Right renal cortex interstitium (tissue), 3 donors: Measurements from ENCODE around the gene RNF146. TPM values are rescaled to one million over a fixed set of nuclear protein-coding genes. Genes with fewer than 3 reads are reported as not detected.
"Not testable (repeated sequence)": the region's sequence is repeated elsewhere in the genome, so short reads cannot be mapped to it uniquely, and the experiment has no call there.

ENCODE experiments used
- DNase-seq, 3 donors: peaks; one replicate each; pipeline ENCODE4 v3.0.0-alpha.2; 2013; ENCODE audit warnings: low read depth in 3 of 3, low spot score in 2 of 3
- polyA plus RNA-seq, 3 donors: library from polyadenylated mRNA; unstranded; fragments of 120-200 nt; gene quantifications; one replicate each; pipeline ENCODE4 v1.2.1, GENCODE V29; 2013; ENCODE audit not compliant: insufficient read length in 3 of 3

RNF146 gene
- 10 to 100 TPM; 81.7 to 88.4 (median 87.6) TPM for polyA plus RNA-seq

DNA sequence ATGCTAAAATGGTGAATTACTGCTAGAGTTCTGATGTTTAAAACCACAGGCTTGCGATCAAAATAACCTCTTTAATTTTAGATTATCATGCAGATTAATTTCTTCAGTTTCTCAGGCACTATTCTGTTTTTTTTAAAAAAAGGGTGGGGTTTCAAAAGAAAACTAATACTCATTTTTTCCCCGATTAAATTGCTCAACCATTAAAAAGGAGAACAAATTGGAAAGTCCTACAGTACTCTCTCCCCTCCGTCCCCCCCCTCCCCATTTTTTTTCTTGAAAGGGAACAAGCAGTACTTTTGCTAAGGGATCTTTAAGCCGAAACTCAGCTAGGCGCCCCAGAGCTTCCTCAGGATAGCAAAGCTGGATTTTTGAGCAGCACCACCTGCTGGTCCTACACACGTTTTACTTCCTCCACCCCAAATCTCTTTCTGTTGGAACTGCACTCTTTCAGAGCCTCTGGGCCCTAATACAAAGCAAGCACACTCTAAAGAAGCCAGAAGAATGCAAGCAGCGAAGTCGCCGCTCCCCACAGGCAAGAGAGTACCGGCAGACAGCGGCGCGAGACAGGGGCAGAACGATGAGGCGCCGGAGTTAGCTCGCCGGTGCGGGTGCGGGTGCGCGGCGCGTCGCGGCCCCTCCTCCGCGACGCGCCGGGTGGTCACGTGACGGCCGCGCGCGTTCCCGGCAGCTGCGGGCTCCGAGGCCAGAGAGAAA, at the start of gene RNF146:
Gene RNF146 (plus strand): TSS at position 687 of the 714 bp plus-strand sequence. CDS start 13,475 bp downstream, outside the sequence.
- DNase-seq, result peak; percentile 84 to 88 (median 88)

DNA sequence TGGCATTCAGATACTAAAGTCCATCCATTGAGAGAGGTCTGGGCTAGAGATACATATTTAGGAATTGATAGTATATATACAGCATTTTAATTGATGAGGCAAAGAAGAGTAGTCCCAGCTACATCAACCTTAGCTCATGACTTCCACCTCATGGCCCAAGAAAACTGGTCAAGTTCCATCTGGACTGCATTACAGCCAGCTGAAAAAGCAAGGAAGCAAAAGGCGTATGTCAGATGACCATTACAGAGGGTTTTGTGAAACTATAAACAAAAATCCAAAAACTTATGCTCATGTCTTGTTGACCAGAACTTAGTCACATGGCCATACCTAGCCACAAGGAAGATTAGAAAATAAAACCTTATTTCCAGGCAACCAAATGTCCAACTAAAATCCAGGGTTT, 46.8 kb upstream of the RNF146 start:
- DNase-seq, result no peak

DNA sequence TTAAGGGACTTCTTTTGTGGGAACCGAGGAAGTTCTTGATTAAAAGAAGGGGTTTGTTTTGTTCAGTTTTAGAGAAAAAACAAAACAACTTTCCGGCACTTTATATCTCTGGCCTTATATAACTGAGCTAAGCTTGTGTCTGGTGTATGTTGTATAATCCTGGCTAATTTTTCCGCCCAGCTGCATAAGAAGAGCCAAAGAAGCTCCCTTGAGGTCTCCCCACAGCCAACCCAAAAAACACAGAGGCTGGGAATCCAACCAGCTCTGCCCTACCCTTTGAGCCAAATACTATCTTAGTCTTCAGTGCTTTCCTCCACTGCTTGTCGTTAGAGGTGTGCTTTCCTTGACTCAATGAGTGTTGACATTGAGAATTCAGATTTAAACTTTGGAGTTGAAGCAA, 45.5 kb upstream of the RNF146 start:
- DNase-seq, result no peak

GRCh38 chr6:127222418-127222817, 44.2 kb upstream of the RNF146 start:
- DNase-seq, result no peak

- DNase-seq, result no peak
Observed at GRCh38 chr6:127225497-127225896, 41.2 kb upstream of the RNF146 start.

DNA sequence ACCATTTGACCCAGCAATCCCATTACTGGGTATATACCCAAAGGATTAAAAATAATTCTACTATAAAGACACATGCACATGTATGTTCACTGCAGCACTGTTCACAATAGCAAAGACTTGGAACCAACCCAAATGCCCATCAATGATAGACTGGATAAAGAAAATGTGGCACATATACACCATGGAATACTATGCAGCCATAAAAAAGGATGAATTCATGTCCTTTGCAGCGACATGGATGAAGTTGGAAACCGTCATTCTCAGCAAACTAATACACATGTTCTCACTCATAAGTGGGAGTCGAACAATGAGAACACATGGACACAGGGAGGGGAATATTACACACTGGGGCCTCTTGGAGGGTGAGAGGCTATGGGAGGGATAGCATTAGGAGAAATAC, 32.8 kb upstream of the RNF146 start:
- DNase-seq, result not testable (repeated sequence)

- DNase-seq, result no peak
Observed at GRCh38 chr6:127243501-127243900, 23.2 kb upstream of the RNF146 start.

DNA sequence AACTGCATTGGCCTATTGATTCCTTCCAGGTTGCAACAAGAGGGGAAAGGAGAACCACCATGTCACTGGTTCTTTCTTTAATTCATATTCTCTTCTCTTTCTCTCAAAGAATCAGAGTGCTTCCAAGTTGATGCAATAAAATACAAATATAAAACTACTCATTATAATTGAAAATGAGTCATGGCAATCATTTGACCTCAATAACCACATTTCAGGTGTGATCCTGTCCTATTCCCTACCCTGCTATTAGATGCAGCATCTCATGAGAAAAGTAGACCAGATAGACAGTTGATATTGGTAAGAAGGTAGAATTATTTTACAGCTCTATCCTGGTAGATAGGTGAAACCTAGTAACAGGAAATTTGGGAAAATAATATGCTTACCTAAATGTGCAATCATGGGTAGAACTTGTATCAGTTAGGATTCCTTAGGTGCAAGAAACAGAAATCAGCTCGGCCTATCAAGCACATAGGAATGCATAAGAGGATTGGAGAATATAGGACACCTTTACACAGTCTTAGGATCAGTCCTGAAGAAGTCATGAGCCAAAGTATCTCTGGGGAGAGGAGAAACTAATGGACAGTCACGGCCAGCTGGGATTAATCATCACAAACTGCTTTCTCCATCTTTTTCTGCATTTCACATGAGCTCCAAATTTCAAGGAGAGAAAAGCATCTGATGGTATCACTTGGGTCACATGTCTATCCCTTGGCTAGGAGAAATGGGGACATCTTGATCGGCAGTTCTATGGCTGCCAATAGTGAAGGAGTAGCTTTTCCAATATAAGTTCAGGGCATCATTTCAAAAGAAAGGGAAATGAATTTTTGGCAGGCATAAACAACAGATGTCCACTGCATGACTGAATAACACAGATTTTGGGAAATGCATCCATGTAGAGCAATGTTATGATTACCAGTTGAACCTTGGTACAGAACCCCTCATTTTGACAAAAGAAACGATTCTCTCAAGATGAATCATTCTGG, 19.3 kb upstream of the RNF146 start:
- DNase-seq, result no peak

GRCh38 chr6:127249621-127250020, 17.0 kb upstream of the RNF146 start:
- DNase-seq, result no peak

- DNase-seq, result no peak
Observed at GRCh38 chr6:127255286-127255685, 11.4 kb upstream of the RNF146 start.

DNA sequence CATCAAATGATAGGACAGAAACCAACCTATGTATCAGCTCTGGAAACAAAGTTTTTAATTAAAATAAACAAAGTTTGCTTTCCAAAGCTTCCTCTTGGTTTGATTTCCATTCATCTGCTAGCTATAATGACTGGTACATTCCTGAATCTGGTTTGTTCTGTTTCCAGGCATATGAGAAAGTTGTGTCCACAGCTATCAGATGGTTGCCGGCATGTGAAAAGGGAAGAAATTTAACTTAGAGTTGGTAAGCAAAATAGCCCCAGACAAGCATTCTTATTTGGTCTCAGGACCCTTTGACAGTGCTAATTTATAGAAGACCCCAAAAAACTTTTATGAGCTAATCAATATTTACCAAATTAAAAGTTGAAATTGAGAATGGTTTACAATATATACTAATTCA, 3.8 kb upstream of the RNF146 start:
- DNase-seq, result no peak

GRCh38 chr6:127263481-127263880, 3.2 kb upstream of the RNF146 start:
- DNase-seq, result no peak

GRCh38 chr6:127266892-127267645, 405 bp downstream of the RNF146 start:
- DNase-seq, result peak in 2 of 3 donors; percentile 48 to 49

GRCh38 chr6:127267646-127268625, 1.3 kb downstream of the RNF146 start:
- DNase-seq, result peak; percentile 25 to 68 (median 49)

- no peak for DNase-seq
Observed at GRCh38 chr6:127272576-127272975, 5.9 kb downstream of the RNF146 start.

GRCh38 chr6:127273499-127273898, 6.8 kb downstream of the RNF146 start:
- no peak for DNase-seq

DNA sequence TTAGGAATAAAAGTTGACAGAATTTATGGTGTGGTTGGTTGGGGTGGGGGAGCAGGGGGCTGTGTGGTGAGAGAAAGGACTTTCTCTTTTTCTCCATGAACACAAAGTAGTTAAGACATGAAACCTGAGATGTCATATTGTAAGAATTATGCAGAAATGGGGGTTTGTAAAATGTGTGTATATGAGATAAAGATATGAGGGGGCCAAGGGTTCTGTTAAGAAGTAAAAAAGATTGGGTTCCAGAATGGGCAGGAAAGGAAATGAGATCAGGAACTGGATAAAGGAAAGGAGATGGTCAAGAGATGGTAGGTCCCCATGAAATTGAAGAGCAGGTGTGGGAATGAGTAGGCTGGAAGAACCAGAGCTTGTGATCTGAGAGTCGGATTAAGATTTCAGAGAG, 9.7 kb downstream of the RNF146 start:
- DNase-seq, result no peak

DNA sequence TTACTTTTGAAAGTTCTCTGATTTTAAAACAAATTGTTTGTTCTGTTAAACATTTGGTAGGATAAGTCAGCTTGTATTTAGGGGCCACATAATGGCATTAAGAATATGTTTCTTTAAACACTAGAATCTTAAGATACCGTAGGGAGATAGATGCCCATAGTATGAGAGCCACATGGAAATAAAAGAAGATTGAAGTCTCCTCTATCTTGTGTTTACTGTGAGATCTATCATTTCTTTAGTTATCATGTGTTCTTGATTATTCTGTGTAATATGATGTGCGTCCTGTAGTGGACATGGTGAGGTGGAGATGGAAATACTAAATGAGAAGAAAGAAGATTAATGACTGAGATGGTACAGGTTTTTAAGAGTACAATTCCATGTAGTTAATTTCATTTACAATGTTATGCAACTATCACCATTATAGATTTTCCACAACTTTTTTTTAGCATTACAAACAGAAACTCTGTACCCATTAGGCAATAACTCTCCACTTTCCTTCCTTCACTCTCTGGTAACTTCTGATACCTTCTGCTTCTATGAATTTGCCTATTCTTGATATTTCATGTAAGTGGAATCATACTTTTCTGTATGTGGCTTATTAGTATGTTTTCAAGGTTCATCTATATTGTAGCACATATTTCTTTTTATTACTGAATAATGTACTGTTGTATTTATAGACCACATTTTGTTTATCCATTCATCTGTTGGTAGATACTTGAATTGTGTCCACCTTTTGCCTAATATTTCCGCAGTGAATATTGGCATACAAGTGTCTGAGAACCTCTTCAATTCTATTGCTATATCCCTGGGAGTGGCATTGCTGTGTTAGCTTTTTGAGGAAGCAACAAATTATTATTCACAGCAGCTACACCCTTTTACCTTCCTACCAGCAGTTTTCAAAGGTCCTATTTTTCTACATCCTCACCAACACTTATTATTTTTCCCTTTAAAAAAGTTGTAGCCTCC, 11.5 kb downstream of the RNF146 start:
- no peak for DNase-seq
